Neural crest cell (in vitro differentiated cells): ENCODE measurements around the gene APOB. TPM values are rescaled to one million over a fixed set of nuclear protein-coding genes. Genes with fewer than 3 reads are reported as not detected.

Experiments
- DNase-seq: peaks from one replicate; pipeline ENCODE4 v3.0.0; 2021; ENCODE audit warnings: low read depth, mixed read lengths, low spot score
- H3K27ac Mint-ChIP-seq: one replicate; pipeline ENCODE4 v1.8.0; 2021; ENCODE audit warnings: mild to moderate bottlenecking, mixed read lengths; ENCODE audit not compliant: unreplicated experiment
- H3K27me3 Mint-ChIP-seq: 2 replicates; pipeline ENCODE4 v1.8.0; 2021; ENCODE audit warnings: low read depth, mild to moderate bottlenecking, mixed read lengths
- H3K36me3 Mint-ChIP-seq: 2 replicates; pipeline ENCODE4 v1.8.0; 2021; ENCODE audit warnings: low read depth, mild to moderate bottlenecking, mixed read lengths
- H3K4me1 Mint-ChIP-seq: 2 replicates; pipeline ENCODE4 v1.8.0; 2021; ENCODE audit warnings: mixed read lengths
- H3K4me3 Mint-ChIP-seq: one replicate; pipeline ENCODE4 v1.8.0; 2021; ENCODE audit warnings: mild to moderate bottlenecking, mixed read lengths
- H3K9me3 Mint-ChIP-seq: 2 replicates; pipeline ENCODE4 v1.8.0; 2021; ENCODE audit warnings: mixed read lengths
- total RNA-seq: library from RNA; stranded (reverse); gene quantifications from 2 replicates; pipeline ENCODE4 v1.2.1, GENCODE V29; 2021
- TF ChIP-seq, protein P1 (sequence below): fragments of 200-600 bp; sonication (generic); conservative IDR thresholded peaks from 2 replicates; pipeline ENCODE4 v1.5.0; 2021; ENCODE audit warnings: antibody characterized with exemption, mild to moderate bottlenecking

The APOB gene
- total RNA-seq, 1 donor from 2014 or later, result 0.09 TPM

DNA sequence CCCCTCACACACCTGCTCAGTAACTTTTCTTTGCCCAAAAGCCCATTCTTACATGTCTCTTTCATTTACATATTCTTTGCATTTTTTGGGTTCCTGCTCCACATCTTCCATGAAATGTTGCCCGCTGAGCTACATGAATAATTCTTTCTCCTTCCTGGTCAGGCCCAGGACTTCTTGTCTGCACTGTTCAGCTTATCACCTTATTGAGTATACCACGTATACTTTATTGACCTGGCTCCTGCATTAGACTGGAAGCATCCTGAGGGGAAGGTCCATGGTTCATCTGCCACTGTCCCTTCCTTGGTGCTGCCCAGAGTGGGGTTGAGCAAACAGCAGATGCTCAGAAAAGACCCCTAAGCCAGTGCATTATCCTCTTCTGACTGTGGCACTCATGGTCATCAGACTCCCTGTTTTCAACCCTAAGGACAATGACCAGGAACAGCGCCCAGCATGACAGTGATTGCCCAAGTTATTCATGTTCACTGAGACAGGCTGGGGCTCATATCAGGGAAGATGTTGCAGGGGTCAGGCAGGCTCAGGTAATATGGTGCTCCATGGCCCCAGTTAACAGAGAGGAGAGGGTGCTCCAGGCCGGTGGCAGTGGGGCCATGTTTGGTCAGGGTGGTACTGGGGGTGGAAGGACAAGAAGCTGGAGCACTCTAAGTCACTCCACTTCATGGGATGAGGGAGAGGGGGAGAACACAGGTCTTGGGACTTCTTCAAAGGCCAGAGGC lies 7.7 kb downstream of the APOB start:
- Mint-ChIP-seq H3K27ac (no peak overlapping the region), H3K4me1 (no peaks in the 10 kb centered on the region), H3K9me3 (no peaks in the 10 kb centered on the region), H3K4me3 (no peak overlapping the region), H3K27me3 (peaks cover 43% of the 10 kb centered on the region), H3K36me3 (no peaks in the 10 kb centered on the region)
- DNase-seq, result no peak
- TF ChIP-seq, protein P1, sequence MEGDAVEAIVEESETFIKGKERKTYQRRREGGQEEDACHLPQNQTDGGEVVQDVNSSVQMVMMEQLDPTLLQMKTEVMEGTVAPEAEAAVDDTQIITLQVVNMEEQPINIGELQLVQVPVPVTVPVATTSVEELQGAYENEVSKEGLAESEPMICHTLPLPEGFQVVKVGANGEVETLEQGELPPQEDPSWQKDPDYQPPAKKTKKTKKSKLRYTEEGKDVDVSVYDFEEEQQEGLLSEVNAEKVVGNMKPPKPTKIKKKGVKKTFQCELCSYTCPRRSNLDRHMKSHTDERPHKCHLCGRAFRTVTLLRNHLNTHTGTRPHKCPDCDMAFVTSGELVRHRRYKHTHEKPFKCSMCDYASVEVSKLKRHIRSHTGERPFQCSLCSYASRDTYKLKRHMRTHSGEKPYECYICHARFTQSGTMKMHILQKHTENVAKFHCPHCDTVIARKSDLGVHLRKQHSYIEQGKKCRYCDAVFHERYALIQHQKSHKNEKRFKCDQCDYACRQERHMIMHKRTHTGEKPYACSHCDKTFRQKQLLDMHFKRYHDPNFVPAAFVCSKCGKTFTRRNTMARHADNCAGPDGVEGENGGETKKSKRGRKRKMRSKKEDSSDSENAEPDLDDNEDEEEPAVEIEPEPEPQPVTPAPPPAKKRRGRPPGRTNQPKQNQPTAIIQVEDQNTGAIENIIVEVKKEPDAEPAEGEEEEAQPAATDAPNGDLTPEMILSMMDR, result no peak

DNA sequence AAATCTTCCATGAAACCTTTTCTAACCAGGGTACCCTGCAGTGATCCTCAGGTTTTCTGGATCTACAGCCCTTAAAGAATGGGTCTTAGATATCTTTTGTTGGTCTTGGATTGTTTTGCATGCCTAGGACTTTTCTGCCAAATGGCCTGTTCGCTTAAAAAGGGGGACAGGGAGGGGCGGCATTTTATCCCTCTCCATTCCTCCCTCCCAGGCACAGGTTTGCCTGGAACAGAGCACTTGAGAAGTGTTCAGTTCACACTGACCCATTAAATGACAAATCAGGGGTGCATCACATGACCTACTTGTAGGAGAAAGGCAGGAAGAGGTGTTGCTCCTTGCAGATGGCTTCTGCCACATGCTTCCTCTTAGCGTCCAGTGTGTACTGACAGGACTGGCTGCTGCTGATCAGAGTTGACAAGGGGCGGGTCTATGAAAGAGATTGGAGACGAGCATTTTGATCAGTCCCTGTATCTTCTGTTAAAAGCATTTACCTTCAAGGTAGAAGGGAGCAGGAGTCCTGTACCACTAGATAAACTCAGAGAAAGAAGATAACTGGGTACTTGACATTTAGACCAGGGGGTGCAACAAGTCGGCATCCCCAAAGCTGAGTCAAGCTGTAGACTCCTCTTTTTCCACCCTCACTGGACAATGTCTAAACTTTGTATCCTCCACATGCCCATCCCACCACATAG lies 8.4 kb downstream of the APOB start:
- no peaks in the 10 kb centered on the region for H3K9me3 Mint-ChIP-seq
- TF ChIP-seq, protein P1, result no peak
- no peak overlapping the region for H3K27ac Mint-ChIP-seq
- H3K4me3 Mint-ChIP-seq, result no peak overlapping the region
- H3K27me3 Mint-ChIP-seq, result peaks cover 43% of the 10 kb centered on the region
- H3K36me3 Mint-ChIP-seq, result no peaks in the 10 kb centered on the region
- no peak for DNase-seq
- H3K4me1 Mint-ChIP-seq, result no peaks in the 10 kb centered on the region

DNA sequence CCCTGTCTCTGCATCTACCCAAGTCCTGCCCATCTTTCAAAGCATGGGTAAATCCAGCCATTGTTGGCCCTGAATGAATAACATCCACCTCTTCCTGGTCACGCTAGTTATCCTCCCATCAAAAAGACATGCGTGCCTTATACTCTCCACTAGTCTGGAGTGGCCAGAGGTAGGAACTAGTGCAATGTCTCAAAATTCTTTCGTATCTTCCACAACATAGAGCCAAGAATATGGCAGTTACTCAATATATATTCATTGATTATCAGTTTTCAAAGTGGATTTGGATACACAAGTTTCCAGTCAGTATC lies 8.9 kb downstream of the APOB start:
- peaks cover 41% of the 10 kb centered on the region for H3K27me3 Mint-ChIP-seq
- H3K36me3 Mint-ChIP-seq, result no peaks in the 10 kb centered on the region
- H3K27ac Mint-ChIP-seq, result no peak overlapping the region
- TF ChIP-seq, protein P1, result no peak
- H3K9me3 Mint-ChIP-seq, result no peaks in the 10 kb centered on the region
- H3K4me1 Mint-ChIP-seq, result no peaks in the 10 kb centered on the region
- no peak for DNase-seq
- H3K4me3 Mint-ChIP-seq, result no peak overlapping the region

DNA sequence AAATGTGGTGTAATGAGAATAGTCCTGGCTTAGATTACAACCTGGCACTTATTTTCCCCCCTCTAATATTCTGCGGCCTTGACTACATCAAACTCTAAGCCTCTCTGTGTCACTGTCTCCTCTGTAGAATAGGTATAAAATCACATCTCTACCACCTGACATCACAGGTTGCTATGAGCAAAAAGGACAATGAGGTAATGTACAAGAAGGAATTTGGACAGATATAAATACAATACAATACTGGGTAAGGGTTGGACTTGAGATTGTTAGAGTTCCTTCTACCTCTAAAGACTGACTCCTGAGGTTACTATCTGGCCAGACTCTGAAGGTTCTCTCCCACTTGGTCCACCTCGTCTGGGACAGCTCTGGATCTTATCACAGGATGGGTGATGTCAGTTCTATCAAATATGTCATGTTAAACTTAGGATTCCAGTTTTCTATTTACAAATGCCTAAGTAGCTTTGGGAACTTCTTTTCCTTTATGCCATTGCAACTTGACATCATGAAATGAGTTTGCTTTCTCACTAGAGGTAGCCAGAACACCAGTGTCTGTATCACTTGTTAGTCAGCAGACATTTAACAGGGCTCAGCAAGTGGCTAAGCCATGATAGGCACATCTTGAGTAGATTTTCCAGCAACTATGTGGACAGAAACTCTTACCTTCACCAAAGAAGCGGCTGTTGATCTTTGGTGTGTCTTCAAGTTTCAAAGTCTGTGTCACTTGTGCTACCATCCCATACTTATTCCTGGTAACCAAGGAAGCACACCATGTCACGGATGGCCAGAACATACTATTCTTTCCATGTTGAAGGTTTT lies 9.5 kb downstream of the APOB start:
- Mint-ChIP-seq H3K27ac (no peak overlapping the region), H3K36me3 (no peaks in the 10 kb centered on the region), H3K4me3 (no peak overlapping the region), H3K4me1 (no peaks in the 10 kb centered on the region), H3K27me3 (peaks cover 40% of the 10 kb centered on the region), H3K9me3 (no peaks in the 10 kb centered on the region)
- DNase-seq, result no peak
- TF ChIP-seq, protein P1, result no peak

DNA sequence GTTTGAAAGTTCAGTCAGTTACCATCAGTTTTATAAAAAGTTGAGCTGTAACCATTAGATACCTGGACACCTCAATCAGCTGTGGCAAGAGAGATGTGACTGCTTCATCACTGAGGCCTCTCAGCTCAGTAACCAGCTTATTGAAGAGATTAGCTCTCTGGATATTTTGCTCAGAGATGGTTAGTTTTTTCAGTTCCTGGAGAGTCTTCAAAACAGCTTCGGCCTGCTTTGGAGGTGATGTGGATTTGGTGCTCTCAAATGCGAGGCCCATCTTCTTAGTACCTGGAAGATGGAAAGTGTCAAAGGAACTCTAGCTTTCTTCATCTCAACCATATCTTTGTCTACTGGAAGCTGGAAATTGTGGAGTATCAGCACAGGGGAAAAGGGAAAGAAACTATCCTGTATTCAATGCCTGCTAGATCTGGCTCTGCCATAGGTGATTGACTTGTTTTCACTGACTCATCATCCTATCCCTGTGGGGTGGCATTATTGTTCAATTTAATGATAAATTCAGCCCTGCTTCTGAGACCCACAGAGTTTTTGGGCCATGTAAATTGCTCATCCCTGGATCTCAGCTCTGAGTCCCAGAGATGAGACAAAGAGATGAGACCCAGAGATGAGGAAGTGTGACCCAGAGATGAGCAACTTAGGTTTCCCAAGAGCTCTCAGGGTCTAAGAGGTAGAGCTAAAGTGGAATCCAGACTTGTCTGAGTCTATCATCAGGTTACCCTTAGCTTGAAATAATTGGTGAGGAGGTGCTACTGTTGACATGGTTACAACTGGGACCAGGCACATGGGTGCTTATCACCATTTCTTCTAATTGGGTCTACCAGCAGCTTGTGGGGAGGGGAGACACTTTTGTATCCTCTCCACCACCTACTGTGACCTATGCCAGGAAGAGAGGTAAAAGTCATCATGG lies 10.4 kb downstream of the APOB start:
- TF ChIP-seq, protein P1, result no peak
- Mint-ChIP-seq H3K4me1 (no peaks in the 10 kb centered on the region), H3K9me3 (no peaks in the 10 kb centered on the region), H3K4me3 (no peak overlapping the region), H3K27ac (no peak overlapping the region), H3K27me3 (peaks cover 39% of the 10 kb centered on the region), H3K36me3 (no peaks in the 10 kb centered on the region)
- no peak for DNase-seq
